ENCODE data around the gene RTN4R.
"Not testable (repeated sequence)": the region's sequence is repeated elsewhere in the genome, so short reads cannot be mapped to it uniquely, and the experiment has no call there.

DNA sequence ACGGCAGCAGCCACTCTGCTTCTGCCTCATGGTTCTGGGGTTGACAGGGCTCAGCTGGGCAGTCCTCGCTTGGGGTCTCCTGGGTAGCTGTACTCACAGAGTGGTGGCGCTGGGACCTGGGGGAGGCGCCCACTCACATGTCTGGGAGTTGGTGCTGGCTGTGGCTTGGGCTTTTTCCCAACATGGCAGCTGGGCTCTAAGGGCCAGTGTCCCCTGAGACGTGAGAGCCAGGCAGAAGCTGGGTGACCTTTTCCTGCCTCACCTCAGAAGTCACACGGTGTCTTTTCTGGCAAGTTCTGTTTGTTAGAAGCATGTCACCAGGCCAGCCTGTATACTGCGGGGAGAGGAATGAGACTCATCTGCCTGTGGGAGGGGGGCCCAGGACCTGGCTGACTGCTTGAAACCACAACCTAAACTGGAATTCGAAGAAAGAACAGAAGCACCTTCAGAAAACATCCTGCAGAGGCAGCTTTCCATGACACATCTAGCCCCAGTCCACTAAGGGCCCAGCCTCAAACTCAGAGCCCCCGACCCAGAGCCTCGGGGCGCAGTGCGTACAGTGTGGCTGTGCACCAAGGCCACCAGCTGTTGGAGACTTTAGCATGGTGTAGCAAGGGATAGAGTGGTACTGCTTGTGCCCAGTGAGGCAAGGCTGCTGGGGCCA lies 37.2 kb upstream of the RTN4R start:
- TF ChIP-seq, protein P1, sequence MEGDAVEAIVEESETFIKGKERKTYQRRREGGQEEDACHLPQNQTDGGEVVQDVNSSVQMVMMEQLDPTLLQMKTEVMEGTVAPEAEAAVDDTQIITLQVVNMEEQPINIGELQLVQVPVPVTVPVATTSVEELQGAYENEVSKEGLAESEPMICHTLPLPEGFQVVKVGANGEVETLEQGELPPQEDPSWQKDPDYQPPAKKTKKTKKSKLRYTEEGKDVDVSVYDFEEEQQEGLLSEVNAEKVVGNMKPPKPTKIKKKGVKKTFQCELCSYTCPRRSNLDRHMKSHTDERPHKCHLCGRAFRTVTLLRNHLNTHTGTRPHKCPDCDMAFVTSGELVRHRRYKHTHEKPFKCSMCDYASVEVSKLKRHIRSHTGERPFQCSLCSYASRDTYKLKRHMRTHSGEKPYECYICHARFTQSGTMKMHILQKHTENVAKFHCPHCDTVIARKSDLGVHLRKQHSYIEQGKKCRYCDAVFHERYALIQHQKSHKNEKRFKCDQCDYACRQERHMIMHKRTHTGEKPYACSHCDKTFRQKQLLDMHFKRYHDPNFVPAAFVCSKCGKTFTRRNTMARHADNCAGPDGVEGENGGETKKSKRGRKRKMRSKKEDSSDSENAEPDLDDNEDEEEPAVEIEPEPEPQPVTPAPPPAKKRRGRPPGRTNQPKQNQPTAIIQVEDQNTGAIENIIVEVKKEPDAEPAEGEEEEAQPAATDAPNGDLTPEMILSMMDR (IDR thresholded peaks at IDR 0.05), result not testable (repeated sequence)
- TF ChIP-seq POLR2AphosphoS5 (IDR thresholded peaks at IDR 0.05; ENCODE audit: low read depth, low read length), result not testable (repeated sequence)
- TF ChIP-seq, protein P2, sequence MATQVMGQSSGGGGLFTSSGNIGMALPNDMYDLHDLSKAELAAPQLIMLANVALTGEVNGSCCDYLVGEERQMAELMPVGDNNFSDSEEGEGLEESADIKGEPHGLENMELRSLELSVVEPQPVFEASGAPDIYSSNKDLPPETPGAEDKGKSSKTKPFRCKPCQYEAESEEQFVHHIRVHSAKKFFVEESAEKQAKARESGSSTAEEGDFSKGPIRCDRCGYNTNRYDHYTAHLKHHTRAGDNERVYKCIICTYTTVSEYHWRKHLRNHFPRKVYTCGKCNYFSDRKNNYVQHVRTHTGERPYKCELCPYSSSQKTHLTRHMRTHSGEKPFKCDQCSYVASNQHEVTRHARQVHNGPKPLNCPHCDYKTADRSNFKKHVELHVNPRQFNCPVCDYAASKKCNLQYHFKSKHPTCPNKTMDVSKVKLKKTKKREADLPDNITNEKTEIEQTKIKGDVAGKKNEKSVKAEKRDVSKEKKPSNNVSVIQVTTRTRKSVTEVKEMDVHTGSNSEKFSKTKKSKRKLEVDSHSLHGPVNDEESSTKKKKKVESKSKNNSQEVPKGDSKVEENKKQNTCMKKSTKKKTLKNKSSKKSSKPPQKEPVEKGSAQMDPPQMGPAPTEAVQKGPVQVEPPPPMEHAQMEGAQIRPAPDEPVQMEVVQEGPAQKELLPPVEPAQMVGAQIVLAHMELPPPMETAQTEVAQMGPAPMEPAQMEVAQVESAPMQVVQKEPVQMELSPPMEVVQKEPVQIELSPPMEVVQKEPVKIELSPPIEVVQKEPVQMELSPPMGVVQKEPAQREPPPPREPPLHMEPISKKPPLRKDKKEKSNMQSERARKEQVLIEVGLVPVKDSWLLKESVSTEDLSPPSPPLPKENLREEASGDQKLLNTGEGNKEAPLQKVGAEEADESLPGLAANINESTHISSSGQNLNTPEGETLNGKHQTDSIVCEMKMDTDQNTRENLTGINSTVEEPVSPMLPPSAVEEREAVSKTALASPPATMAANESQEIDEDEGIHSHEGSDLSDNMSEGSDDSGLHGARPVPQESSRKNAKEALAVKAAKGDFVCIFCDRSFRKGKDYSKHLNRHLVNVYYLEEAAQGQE (IDR thresholded peaks at IDR 0.05; ENCODE audit: insufficient read depth in 1 of 2, low read depth in 2 of 2, low read length in 1 of 2), result not testable (repeated sequence)

All from Panc1 (cell line).